H1 (cell line): ENCODE data around the gene PRSS22. TPM values are rescaled to one million over a fixed set of nuclear protein-coding genes. Genes with fewer than 3 reads are reported as not detected.

ENCODE experiments used
- CTCF ChIA-PET: fragments of 300-600 bp; sonication (Branson Sonifier 250); formaldehyde crosslinking; loops from one replicate; lab custom pipeline; 2021; ENCODE audit not compliant: partially characterized antibody; lab: Charles Lee
- POLR2A ChIA-PET: fragments of 300-600 bp; sonication (Branson Sonifier 250); formaldehyde crosslinking; loops from one replicate; lab custom pipeline; 2021; ENCODE audit warnings: inconsistent platforms; ENCODE audit not compliant: partially characterized antibody; lab: Charles Lee
- DNase-seq, 2 experiments: peaks; one replicate each; pipeline versions ENCODE4 v3.0.0 to v3.0.0-alpha.2; 2010 to 2022; ENCODE audit warnings: low spot score in 2 of 2, low read depth in 1 of 2, mixed read lengths in 1 of 2
- FAIRE-seq: peaks from 2 replicates; lab custom pipeline; 2011; peaks lifted over from hg19 to GRCh38; lab: Jason Lieb, UNC
- H2AFZ ChIP-seq: 2 replicates; pipeline ENCODE4 v1.8.1; 2012; ENCODE audit warnings: low read length, inconsistent platforms
- H2AK5ac ChIP-seq: 2 replicates; pipeline ENCODE4 v1.6.1; 2013; ENCODE audit warnings: low read depth, low read length
- H2BK120ac ChIP-seq: replicated peaks from 2 replicates; pipeline ENCODE3; 2013; ENCODE audit warnings: low read depth, low read length, inconsistent platforms
- H2BK12ac ChIP-seq: 2 replicates; pipeline ENCODE4 v1.6.1; 2013; ENCODE audit warnings: low read depth, low read length
- H2BK15ac ChIP-seq: 2 replicates; pipeline ENCODE4 v1.6.1; 2013; ENCODE audit warnings: low read length
- H2BK20ac ChIP-seq: 2 replicates; pipeline ENCODE4 v1.6.1; 2013; ENCODE audit warnings: low read length
- H2BK5ac ChIP-seq: 2 replicates; pipeline ENCODE4 v1.6.1; 2013; ENCODE audit warnings: low read depth, low read length
- H3K14ac ChIP-seq: 2 replicates; pipeline ENCODE4 v1.6.1; 2013; ENCODE audit warnings: inconsistent platforms; ENCODE audit not compliant: insufficient read length
- H3K18ac ChIP-seq: 2 replicates; pipeline ENCODE4 v1.6.1; 2013; ENCODE audit warnings: low read length; ENCODE audit errors: extremely low read depth
- H3K23ac ChIP-seq: 2 replicates; pipeline ENCODE4 v1.6.1; 2013; ENCODE audit warnings: inconsistent platforms; ENCODE audit not compliant: insufficient read length
- H3K23me2 ChIP-seq: 2 replicates; pipeline ENCODE4 v1.6.1; 2013; ENCODE audit warnings: low read depth, low read length
- H3K27ac ChIP-seq: 2 replicates; pipeline ENCODE4 v1.6.1; 2011; ENCODE audit warnings: low read depth, low read length, inconsistent platforms
- H3K27me3 ChIP-seq, 4 experiments: replicated peaks in 1 of 4; 1 replicate in 1 of 4; 2 replicates in 3 of 4; pipeline versions ENCODE4 v1.6.1 to v1.8.1; 2011 to 2013; ENCODE audit warnings: low read length in 3 of 4, mild to moderate bottlenecking in 3 of 4, inconsistent platforms in 2 of 4, mixed read lengths in 2 of 4, moderate library complexity in 1 of 4; ENCODE audit not compliant: control insufficient read depth in 3 of 4, insufficient read depth in 3 of 4; ENCODE audit errors: extremely low read depth in 1 of 4
- H3K36me3 ChIP-seq, 4 experiments: 2 replicates each; pipeline versions ENCODE4 v1.6.1 to v1.8.1; 2011 to 2013; ENCODE audit warnings: mild to moderate bottlenecking in 4 of 4, low read length in 3 of 4, moderate library complexity in 2 of 4, control low read depth in 1 of 4, inconsistent platforms in 1 of 4; ENCODE audit not compliant: insufficient read depth in 4 of 4, control insufficient read depth in 2 of 4
- H3K4ac ChIP-seq: replicated peaks from 2 replicates; pipeline ENCODE3; 2013; ENCODE audit warnings: low read length, low read depth, mixed read lengths, inconsistent platforms; ENCODE audit not compliant: insufficient read length
- H3K4me1 ChIP-seq, 4 experiments: replicated peaks in 1 of 4; 1 replicate in 1 of 4; 2 replicates in 3 of 4; pipeline versions ENCODE4 v1.6.1 to v1.8.1; 2011 to 2013; ENCODE audit warnings: low read length in 3 of 4, inconsistent platforms in 2 of 4, mixed read lengths in 1 of 4; ENCODE audit not compliant: insufficient read depth in 4 of 4, control insufficient read depth in 3 of 4
- H3K4me2 ChIP-seq, 2 experiments: 2 replicates each; pipeline versions ENCODE4 v1.6.1 to v1.8.1; 2011 to 2013; ENCODE audit warnings: low read depth in 2 of 2, low read length in 2 of 2, control low read depth in 1 of 2, inconsistent platforms in 1 of 2, mild to moderate bottlenecking in 1 of 2; ENCODE audit not compliant: insufficient read depth in 1 of 2
- H3K4me3 ChIP-seq, 4 experiments: fragments of 200-600, 300-600 bp in 1 of 4; sonication (generic), shearing (Covaris generic), sonication (Bioruptor Twin) in 1 of 4; 2 replicates each; pipeline versions ENCODE4 v1.5.1 to v1.8.1; 2011 to 2016; ENCODE audit warnings: low read length in 4 of 4, low read depth in 3 of 4, control low read depth in 2 of 4, inconsistent platforms in 2 of 4, mild to moderate bottlenecking in 2 of 4, mixed read lengths in 1 of 4, moderate library complexity in 1 of 4; ENCODE audit not compliant: insufficient read depth in 2 of 4; ENCODE audit errors: extremely low read depth in 1 of 4
- H3K56ac ChIP-seq: replicated peaks from 2 replicates; pipeline ENCODE3; 2013; ENCODE audit warnings: low read depth, mild to moderate bottlenecking, mixed read lengths, low read length, inconsistent platforms; ENCODE audit not compliant: insufficient read length
- H3K79me1 ChIP-seq: 2 replicates; pipeline ENCODE4 v1.6.1; 2013; ENCODE audit warnings: low read depth, low read length, control low read depth
- H3K79me2 ChIP-seq, 2 experiments: 2 replicates each; pipeline versions ENCODE4 v1.6.1 to v1.8.1; 2012 to 2013; ENCODE audit warnings: low read length in 2 of 2, mild to moderate bottlenecking in 2 of 2, inconsistent platforms in 1 of 2; ENCODE audit not compliant: insufficient read depth in 2 of 2, control insufficient read depth in 1 of 2
- H3K9ac ChIP-seq, 4 experiments: replicated peaks in 1 of 4; 1 replicate in 1 of 4; 2 replicates in 3 of 4; pipeline versions ENCODE4 v1.6.1 to v1.8.1; 2011 to 2013; ENCODE audit warnings: low read depth in 3 of 4, low read length in 3 of 4, control low read depth in 2 of 4, mild to moderate bottlenecking in 2 of 4, moderate library complexity in 2 of 4, inconsistent platforms in 1 of 4; ENCODE audit errors: extremely low read depth in 1 of 4
- H3K9me3 ChIP-seq, 2 experiments: 2 replicates each; pipeline versions ENCODE4 v1.6.1 to v1.8.1; 2012 to 2013; ENCODE audit warnings: mild to moderate bottlenecking in 2 of 2, moderate library complexity in 2 of 2, control low read depth in 1 of 2, inconsistent platforms in 1 of 2, low read depth in 1 of 2, low read length in 1 of 2, mixed read lengths in 1 of 2; ENCODE audit not compliant: insufficient read depth in 2 of 2
- H4K20me1 ChIP-seq, 2 experiments: replicated peaks in 1 of 2; 2 replicates each; pipeline versions ENCODE3 to v1.8.1; 2011 to 2013; ENCODE audit warnings: inconsistent platforms in 2 of 2, low read length in 2 of 2, mild to moderate bottlenecking in 1 of 2; ENCODE audit not compliant: insufficient read depth in 2 of 2, control insufficient read depth in 1 of 2
- H4K5ac ChIP-seq: 2 replicates; pipeline ENCODE4 v1.6.1; 2013; ENCODE audit warnings: low read length, low read depth, mixed read lengths, inconsistent platforms; ENCODE audit not compliant: insufficient read length
- H4K8ac ChIP-seq: 2 replicates; pipeline ENCODE4 v1.8.0; 2013; ENCODE audit warnings: mild to moderate bottlenecking, moderate library complexity, low read length, inconsistent platforms; ENCODE audit not compliant: insufficient read depth; ENCODE audit errors: extremely low read depth
- H4K91ac ChIP-seq: replicated peaks from 2 replicates; pipeline ENCODE3; 2013; ENCODE audit warnings: low read length, mixed read lengths, inconsistent platforms; ENCODE audit not compliant: insufficient read length
- BCL11A ChIP-seq, 2 experiments: IDR thresholded peaks; one replicate each; pipeline ENCODE4 v1.6.1; 2011; ENCODE audit warnings: low read depth in 2 of 2, low read length in 2 of 2, mild to moderate bottlenecking in 2 of 2
- CHD1 ChIP-seq: IDR thresholded peaks from 2 replicates; pipeline ENCODE4 v1.6.1; 2012; ENCODE audit warnings: low read depth, low read length, improper control_type of control experiment
- NRF1 ChIP-seq: IDR thresholded peaks from 2 replicates; pipeline ENCODE4 v1.6.1; 2011; ENCODE audit warnings: mild to moderate bottlenecking, low read depth, low read length, improper control_type of control experiment
- PHF8 ChIP-seq: fragments of 200-600 bp; sonication (generic); conservative IDR thresholded peaks from 2 replicates; pipeline ENCODE4 v1.7.1; 2012; ENCODE audit warnings: low read depth, mild to moderate bottlenecking, inconsistent platforms, low read length, moderate library complexity
- SAP30 ChIP-seq: fragments of 300-600 bp; sonication (generic); IDR thresholded peaks from 2 replicates; pipeline ENCODE4 v1.7.1; 2012; ENCODE audit warnings: low read length, moderate library complexity, mild to moderate bottlenecking, inconsistent platforms; ENCODE audit not compliant: insufficient read depth, insufficient replicate concordance
- SIRT6 ChIP-seq: IDR thresholded peaks from one replicate; pipeline ENCODE4 v1.7.1; 2012; ENCODE audit warnings: low read length, inconsistent platforms
- SP2 ChIP-seq: IDR thresholded peaks from 2 replicates; pipeline ENCODE4 v1.6.1; 2012; ENCODE audit warnings: mild to moderate bottlenecking, low read length, inconsistent platforms
- SRF ChIP-seq: IDR thresholded peaks from 2 replicates; pipeline ENCODE4 v1.6.1; 2011; ENCODE audit warnings: mild to moderate bottlenecking, low read depth, low read length, moderate library complexity
- SUZ12 ChIP-seq: fragments of 200-600 bp; sonication (generic); IDR thresholded peaks from 2 replicates; pipeline ENCODE4 v1.6.1; 2012; ENCODE audit warnings: mild to moderate bottlenecking, inconsistent platforms, low read length, moderate library complexity, mixed read lengths
- whole genome bisulfite sequencing, 2 experiments: shearing (Covaris generic) in 1 of 2; methylation state at CpG; one replicate each; pipeline versions ENCODE4 v1.1.6 to v1.1.7; 2013 to 2015; ENCODE audit warnings: low lambda C conversion rate in 2 of 2, mixed read lengths in 2 of 2, inconsistent platforms in 1 of 2, low coverage in 1 of 2, missing lambda C conversion rate in 1 of 2; ENCODE audit not compliant: insufficient replicate concordance in 2 of 2, insufficient coverage in 1 of 2, insufficient read length in 1 of 2; ENCODE audit errors: extremely low coverage in 1 of 2, missing lambda C conversion rate in 1 of 2; 5-methylcytosine and 5-hydroxymethylcytosine counted together
- polyA plus RNA-seq, 7 experiments: library from polyadenylated mRNA; depleted of rRNA in 3 of 7; stranded (reverse) in 5 of 7; unstranded in 2 of 7; fragments of >200 nt in 5 of 7; fragments of 200-250 nt in 2 of 7; gene quantifications; 1 replicate in 5 of 7; 2 replicates in 1 of 7; 4 replicates in 1 of 7; pipeline versions ENCODE4 v1.2.1 to v1.2.3, GENCODE V29; 2011 to 2013; ENCODE audit warnings: missing spikeins in 2 of 7, mixed read lengths in 2 of 7
- total RNA-seq: library from RNA; stranded (reverse); fragmentation: NEBNext Ultra II Directional; extraction: Animal tissue kit (Norgen Biotek cat#: 25700); gene quantifications from 2 replicates; pipeline ENCODE4 v1.2.1, GENCODE V29; 2021
- TF ChIP-seq, protein P1 (sequence below): IDR thresholded peaks from 2 replicates; pipeline ENCODE4 v1.6.1; 2011; ENCODE audit warnings: low read depth, mild to moderate bottlenecking, low read length; ENCODE audit not compliant: insufficient read depth
- TF ChIP-seq, protein P2 (sequence below): IDR thresholded peaks from 2 replicates; pipeline ENCODE4 v1.6.1; 2012; ENCODE audit warnings: low read length, inconsistent platforms

Gene PRSS22
- total and polyA plus RNA-seq, 2 of the 8 experiments (the other 6 are each of a cell fraction or from before 2014, with no cell fraction given) = 4.0 to 4.4 TPM

DNA sequence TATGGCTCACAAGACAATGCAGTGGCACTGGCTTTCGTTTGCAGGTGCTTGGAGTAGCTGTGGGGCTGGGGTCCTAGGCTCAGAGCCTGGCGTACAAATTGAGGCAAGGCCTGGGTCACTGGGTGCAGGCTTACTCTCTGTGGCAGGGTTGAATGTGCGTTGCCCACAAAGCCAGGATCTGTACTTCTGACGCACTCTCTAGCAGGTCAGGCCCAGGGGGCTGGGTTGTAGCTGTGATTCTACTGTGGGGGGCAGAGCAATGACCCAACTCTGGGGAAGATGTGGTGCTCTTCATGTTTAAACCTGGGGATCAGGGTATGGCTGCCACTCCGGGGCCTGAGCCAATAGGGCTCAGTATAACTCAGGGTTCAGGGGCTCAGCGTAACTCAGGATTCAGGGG lies 47.3 kb downstream of the PRSS22 start:
- POLR2A ChIA-PET = interaction anchor here (1.0 to 2.0 kb wide), 3 partner anchors 33 to 60 kb away, joined by 3 to 9 read pairs (median 3); partner anchors contain the start of gene ELOB
- H3K18ac ChIP-seq = no peak overlapping the region
- no peak overlapping the region for H3K56ac ChIP-seq
- no peak overlapping the region for H3K9ac ChIP-seq
- no peak for TF ChIP-seq NRF1
- no peak for TF ChIP-seq BCL11A (IDR thresholded peaks at IDR 0.05; ENCODE audit: low read depth in 2 of 2, low read length in 2 of 2)
- no peak for TF ChIP-seq SAP30
- TF ChIP-seq CHD1 = no peak
- TF ChIP-seq SP2 = no peak
- no peak for TF ChIP-seq SIRT6
- TF ChIP-seq, protein P1, sequence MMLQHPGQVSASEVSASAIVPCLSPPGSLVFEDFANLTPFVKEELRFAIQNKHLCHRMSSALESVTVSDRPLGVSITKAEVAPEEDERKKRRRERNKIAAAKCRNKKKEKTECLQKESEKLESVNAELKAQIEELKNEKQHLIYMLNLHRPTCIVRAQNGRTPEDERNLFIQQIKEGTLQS = no peak
- TF ChIP-seq, protein P2, sequence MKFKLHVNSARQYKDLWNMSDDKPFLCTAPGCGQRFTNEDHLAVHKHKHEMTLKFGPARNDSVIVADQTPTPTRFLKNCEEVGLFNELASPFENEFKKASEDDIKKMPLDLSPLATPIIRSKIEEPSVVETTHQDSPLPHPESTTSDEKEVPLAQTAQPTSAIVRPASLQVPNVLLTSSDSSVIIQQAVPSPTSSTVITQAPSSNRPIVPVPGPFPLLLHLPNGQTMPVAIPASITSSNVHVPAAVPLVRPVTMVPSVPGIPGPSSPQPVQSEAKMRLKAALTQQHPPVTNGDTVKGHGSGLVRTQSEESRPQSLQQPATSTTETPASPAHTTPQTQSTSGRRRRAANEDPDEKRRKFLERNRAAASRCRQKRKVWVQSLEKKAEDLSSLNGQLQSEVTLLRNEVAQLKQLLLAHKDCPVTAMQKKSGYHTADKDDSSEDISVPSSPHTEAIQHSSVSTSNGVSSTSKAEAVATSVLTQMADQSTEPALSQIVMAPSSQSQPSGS = no peak
- no peak for TF ChIP-seq PHF8
- no peak for TF ChIP-seq SRF
- TF ChIP-seq SUZ12 = no peak
- H2AFZ ChIP-seq = no peak overlapping the region
- no peak overlapping the region for H3K4me3 ChIP-seq
- no peak overlapping the region for H3K4me2 ChIP-seq
- H2BK20ac ChIP-seq = no peak overlapping the region
- 0 out of 7 replicates have a peak, but pooled peaks cover 0 to 2% (median 0%) of the 10 kb centered on the region in 4 experiments for H3K27me3 ChIP-seq
- H2AK5ac ChIP-seq = no peak overlapping the region
- DNase-seq (no peak), FAIRE-seq (no peak)
- H3K27ac ChIP-seq = no peak overlapping the region
- H4K8ac ChIP-seq = no peak overlapping the region
- no peaks in the 10 kb centered on the region for H3K23me2 ChIP-seq
- no peak overlapping the region for H3K14ac ChIP-seq
- no peak overlapping the region for H4K91ac ChIP-seq
- H4K5ac ChIP-seq = no peak overlapping the region
- no peak overlapping the region for H3K23ac ChIP-seq
- peaks cover 0 to 5% of the 10 kb centered on the region in 2 experiments; a peak in 1 of 4 replicates for H3K9me3 ChIP-seq
- H2BK12ac ChIP-seq = no peak overlapping the region
- H2BK5ac ChIP-seq = no peak overlapping the region
- H3K79me1 ChIP-seq = no peaks in the 10 kb centered on the region
- H3K4me1 ChIP-seq = peaks cover 0 to 7% (median 1%) of the 10 kb centered on the region in 4 experiments; a peak in 2 of 7 replicates
- no peak overlapping the region for H2BK15ac ChIP-seq
- H3K36me3 ChIP-seq = no peaks in the 10 kb centered on the region
- H4K20me1 ChIP-seq = peaks cover 0 to 2% of the 10 kb centered on the region in 2 experiments
- H3K79me2 ChIP-seq = no peaks in the 10 kb centered on the region
- no peak overlapping the region for H3K4ac ChIP-seq
- CTCF ChIA-PET = interaction anchor here (1.0 to 3.1 kb wide), 7 partner anchors 12 to 58 kb away, joined by 3 to 22 read pairs (median 4); partner anchors contain the start of gene PRSS41
- no peak overlapping the region for H2BK120ac ChIP-seq
- WGBS, 2 experiments = 86% methylated on average over 6 of the region's 6 CpGs; no CpG with 5 or more reads in 1 of the 2 experiments
